NCI-H146 treated with DMSO at 0.1 percent for 48 hours (cell line): ENCODE results near the gene VIM.

Source experiments
- DNase-seq: peaks from one replicate; lab custom pipeline; 2025; ENCODE audit not compliant: unreplicated experiment; lab: John Stamatoyannopoulos, UW

VIM gene

GRCh38 chr10:17228091-17229015 lies at the start of gene VIM:
TSS of gene VIM (plus strand) at chr10:17228241. CDS start at chr10:17229423, 1,182 bp downstream.
- no peak for DNase-seq

- DNase-seq = no peak
These were observed 49.0 kb upstream of the VIM start for GRCh38 chr10:17179002-17179401.

GRCh38 chr10:17181110-17181509 lies 46.9 kb upstream of the VIM start:
- DNase-seq = no peak

GRCh38 chr10:17181751-17182150 lies 46.3 kb upstream of the VIM start:
- DNase-seq = no peak

- DNase-seq = no peak
These were observed 44.9 kb upstream of the VIM start for GRCh38 chr10:17183110-17183509.

- DNase-seq = no peak
These were observed 42.2 kb upstream of the VIM start for GRCh38 chr10:17185873-17186272.

GRCh38 chr10:17188644-17189172 lies 39.3 kb upstream of the VIM start:
- DNase-seq = no peak

GRCh38 chr10:17190602-17191001 lies 37.4 kb upstream of the VIM start:
- DNase-seq = no peak

GRCh38 chr10:17195083-17195482 lies 33.0 kb upstream of the VIM start:
- no peak for DNase-seq

- no peak for DNase-seq
These were observed 32.0 kb upstream of the VIM start for GRCh38 chr10:17196045-17196444.

GRCh38 chr10:17196573-17196972 lies 31.5 kb upstream of the VIM start:
- no peak for DNase-seq

- no peak for DNase-seq
These were observed 28.7 kb upstream of the VIM start for GRCh38 chr10:17199351-17199804.

- DNase-seq = no peak
These were observed 27.8 kb upstream of the VIM start for GRCh38 chr10:17200001-17200911.

GRCh38 chr10:17200912-17201793 lies 26.9 kb upstream of the VIM start, which contains the start of gene TRDMT1:
TSS of gene TRDMT1 (minus strand) at chr10:17201672. CDS start at chr10:17201634, 38 bp downstream.
- DNase-seq = peak; percentile 78

GRCh38 chr10:17201794-17202116 lies 26.3 kb upstream of the VIM start:
- DNase-seq = no peak

- DNase-seq = no peak
These were observed 25.5 kb upstream of the VIM start for GRCh38 chr10:17202506-17202905.

GRCh38 chr10:17202999-17203398 lies 25.0 kb upstream of the VIM start:
- DNase-seq = no peak

GRCh38 chr10:17203416-17203815 lies 24.6 kb upstream of the VIM start:
- no peak for DNase-seq

- no peak for DNase-seq
These were observed 21.8 kb upstream of the VIM start for GRCh38 chr10:17206210-17206709.

GRCh38 chr10:17208476-17208875 lies 19.6 kb upstream of the VIM start:
- DNase-seq = no peak
